Activated CD4-positive, CD25-positive, alpha-beta regulatory T cell treated with anti-CD3 and anti-CD28 coated beads, Interleukin-2, amount 50 U/mL, for 16 hours (primary cell): Measurements from ENCODE around the gene HMGN1.
"Not testable (repeated sequence)": the region's sequence is repeated elsewhere in the genome, so short reads cannot be mapped to it uniquely, and the experiment has no call there.

Experiments used
- DNase-seq: peaks from one replicate; pipeline ENCODE4 v3.0.0-alpha.2; 2020; ENCODE audit warnings: low read depth, low spot score

The HMGN1 gene

DNA sequence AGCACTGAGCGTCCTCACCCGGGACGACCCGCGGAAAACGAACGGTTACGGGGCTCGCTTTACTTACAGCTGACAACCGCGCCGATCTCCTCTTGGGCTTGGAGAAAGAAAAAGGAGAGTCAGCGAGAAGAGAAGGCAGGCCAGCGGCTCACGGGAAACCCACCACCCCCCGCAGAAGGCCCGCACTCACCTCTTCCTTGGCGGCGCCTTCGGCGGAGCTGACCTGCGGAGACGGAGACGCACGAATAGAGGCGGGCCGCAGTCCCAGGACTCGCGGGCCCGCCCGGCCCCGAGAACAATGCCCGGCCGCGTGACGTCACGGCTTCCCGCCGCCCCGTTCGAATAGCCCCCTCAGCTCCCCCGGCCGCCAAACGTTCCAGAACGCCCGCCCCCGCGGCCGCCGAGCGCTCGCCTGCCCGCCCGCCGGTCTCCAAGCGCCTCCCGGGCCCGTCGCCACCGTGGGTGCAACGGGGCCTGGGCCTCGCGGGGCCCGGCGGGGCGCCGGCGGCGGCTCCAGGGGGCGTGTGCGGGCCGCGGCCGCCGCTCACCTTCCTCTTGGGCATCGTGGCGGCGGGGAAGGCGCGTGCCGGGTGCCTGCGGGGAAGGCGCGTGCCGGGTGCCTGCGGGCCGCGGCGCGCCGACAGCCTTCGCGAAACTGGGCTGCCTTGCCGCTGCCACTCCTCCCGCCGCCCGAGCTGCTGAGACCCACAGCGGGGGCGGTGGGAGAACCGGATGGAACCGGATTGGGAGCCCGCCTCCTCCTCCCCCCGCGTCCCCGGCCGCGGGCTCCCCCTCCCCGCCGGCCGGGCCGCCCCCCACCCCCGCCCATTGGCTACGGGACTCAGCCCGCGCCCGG, at the start of gene HMGN1:
Gene HMGN1, minus strand, starts transcription at position 734 of the 856 bp plus-strand sequence. Its CDS starts 171 bp downstream, at position 563.
- peak; percentile 76 for DNase-seq

- no peak for DNase-seq
These were observed 48.9 kb upstream of the HMGN1 start for GRCh38 chr21:39397646-39398385.

DNA sequence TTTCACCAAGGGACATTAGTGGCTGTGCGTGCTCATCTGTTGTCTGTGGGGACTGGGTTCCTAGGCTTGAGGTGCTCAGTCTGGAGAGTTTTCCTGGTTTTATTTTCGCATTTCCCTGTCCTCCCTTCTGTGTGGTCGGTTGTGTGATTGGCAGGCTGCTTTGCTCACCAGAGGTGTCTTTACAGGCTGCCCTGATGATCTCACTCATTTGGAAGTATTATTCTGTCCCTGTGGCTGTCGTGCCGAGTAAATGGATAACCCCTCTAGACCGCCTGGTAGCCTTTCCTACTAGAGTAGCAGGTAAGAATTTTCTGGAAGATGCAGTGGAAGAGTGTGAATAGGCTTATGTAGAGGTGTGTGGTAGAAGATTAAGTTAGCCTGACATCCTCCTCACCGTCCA, 44.1 kb upstream of the HMGN1 start:
- DNase-seq, result no peak

- DNase-seq, result no peak
These were observed 41.4 kb upstream of the HMGN1 start for GRCh38 chr21:39390212-39390765.

DNA sequence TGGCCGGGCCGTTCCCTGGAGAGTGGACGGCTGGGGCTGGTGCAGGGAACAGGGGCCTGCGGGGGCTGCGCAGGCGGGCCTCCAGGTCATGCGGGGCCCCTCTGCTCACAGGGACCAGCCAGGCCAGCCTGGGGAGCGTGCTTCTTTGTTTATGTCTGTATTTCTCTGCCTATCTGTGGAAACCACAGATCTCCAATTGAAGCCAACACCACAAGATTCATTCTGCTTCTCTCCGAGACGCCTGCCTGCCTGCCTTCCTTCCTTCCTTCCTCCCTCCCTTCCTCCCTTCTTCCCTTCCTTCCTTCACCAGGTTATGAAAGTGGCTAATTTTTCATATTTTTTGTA, 39.9 kb upstream of the HMGN1 start:
- no peak for DNase-seq

DNA sequence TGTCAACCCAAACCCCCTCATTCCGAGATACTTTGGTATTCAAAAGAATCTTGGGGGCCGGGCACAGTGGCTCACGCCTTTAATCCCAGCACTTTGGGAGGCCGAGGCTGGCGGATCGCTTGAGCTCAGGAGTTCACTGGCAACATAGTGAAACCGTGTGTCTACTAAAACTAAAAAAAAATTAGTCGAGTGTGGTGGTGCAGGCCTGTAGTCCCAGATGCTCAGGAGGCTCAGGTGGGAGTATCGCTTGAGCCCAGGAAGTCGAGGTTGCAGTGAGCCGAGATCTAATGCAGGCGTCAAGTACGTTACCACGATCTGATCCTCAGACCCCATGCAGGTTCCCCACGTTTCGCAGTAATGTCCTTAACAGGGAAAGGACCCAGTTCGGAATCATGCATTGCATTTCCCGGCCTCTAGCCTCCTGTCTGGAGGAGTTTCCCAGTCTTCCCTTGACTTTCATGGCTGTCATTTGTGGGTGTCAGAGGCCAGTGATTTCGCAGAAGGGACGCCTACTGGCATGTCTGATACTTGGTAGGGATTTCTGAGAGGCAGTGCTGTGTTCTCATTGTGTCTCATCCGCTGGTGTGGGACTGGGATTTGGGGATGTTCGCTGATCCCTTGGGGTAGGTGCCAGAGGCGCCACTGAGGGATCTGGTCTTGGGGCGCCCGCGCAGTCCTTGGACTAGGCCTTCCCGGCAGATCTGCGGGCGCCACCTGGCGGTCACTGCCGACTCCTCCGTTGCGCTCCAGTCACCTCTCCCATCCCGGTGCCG, 39.3 kb upstream of the HMGN1 start:
- DNase-seq, result peak; percentile 72

GRCh38 chr21:39387461-39388037, 38.7 kb upstream of the HMGN1 start:
- peak; percentile 79 for DNase-seq

GRCh38 chr21:39386899-39387298, 38.0 kb upstream of the HMGN1 start:
- DNase-seq, result no peak

DNA sequence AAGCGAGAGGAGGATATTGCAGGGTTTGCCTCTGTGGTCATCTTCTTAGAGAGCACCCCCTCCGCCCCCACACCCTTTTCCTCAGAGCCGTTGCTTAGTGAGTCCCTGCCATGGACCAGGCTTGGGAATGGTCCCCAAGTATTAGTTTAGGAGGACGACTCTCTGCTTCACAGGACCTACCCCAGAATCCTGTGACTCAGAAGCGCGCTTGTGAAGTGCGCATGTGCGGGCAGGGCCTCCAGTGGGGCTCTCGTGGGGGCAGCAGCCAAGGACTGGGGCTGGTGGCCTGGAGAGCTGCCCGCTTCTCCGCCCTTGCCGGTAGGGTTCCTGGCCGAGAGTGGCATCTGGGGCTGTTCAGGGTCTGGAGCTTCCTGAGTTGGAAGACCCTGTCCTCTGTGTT, 37.3 kb upstream of the HMGN1 start:
- DNase-seq, result no peak

DNA sequence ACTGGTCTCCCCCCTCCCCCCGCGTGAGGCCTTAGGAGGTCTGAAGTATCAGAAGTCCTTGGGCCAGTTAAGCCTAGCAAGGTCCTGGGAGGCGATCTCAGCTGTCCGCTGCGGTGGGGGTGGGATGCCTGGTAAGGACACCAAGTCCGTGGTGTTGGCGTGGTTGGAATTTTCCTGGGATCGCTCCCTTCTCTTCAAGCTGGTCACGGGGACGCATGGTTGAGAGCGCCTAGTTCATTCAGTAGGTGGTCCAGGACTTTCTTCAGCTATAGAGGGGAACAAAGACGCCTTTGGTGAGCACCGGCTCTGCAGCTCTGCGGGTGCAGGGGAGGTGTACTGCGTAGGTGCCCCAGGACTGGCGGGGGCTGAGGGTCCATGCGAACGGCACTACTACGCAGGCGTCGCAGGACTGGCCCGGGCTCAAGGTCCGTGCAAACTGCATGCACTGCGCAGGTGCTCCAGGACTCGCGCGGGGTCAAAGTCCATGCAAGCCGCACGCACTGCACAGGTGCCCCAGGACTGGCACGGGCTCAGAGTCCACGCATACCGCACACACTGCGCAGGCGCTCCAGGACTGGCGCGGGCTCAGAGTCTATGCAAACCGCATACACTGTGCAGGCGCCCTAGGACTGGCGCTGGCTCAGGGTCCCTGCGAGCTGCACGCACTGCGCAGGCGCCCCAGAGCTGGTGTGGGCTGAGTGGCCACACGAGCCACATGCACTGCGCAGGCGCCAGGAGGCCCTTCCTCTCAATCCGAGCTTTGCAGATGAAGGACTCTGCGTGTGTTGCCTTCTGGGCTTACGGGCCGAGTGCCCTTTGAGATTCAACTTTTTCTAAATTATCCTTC, 36.6 kb upstream of the HMGN1 start:
- peak; percentile 30 for DNase-seq

DNA sequence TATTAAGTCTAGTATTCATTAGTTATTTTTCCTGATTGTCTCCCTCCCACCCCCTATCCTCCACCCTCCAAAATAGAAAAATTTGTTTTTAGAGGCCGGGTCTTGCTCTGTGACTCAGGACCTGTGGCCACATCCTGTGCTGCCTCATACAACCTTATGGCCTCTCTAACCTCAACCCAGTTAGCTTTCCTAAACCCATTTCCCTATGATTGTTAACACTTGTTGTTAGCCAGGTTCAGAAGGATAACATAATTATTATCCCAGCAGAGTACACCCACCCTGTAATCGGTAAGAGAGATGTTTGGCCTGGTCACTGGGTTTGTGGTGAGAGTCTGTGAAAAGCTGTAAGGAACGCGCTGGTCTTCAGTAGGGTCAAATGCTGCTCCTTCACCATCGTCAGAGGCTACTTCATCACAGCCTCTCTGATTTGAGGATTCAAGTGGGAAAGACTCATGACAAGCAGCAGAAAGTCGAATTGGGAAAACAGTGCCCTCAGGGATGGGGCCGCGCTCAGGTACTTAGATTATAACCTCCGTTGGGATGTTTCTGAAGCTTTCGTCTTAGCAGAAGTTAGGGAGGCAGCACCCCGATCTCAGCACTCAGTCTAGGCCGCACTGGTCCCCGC, 35.9 kb upstream of the HMGN1 start:
- no peak for DNase-seq

GRCh38 chr21:39382096-39382495, 33.2 kb upstream of the HMGN1 start:
- DNase-seq, result not testable (repeated sequence)

GRCh38 chr21:39381009-39381408, 32.1 kb upstream of the HMGN1 start:
- no peak for DNase-seq

GRCh38 chr21:39379986-39380891, 31.4 kb upstream of the HMGN1 start:
- peak; percentile 73 for DNase-seq

- no peak for DNase-seq
These were observed 28.7 kb upstream of the HMGN1 start for GRCh38 chr21:39377444-39378050.

DNA sequence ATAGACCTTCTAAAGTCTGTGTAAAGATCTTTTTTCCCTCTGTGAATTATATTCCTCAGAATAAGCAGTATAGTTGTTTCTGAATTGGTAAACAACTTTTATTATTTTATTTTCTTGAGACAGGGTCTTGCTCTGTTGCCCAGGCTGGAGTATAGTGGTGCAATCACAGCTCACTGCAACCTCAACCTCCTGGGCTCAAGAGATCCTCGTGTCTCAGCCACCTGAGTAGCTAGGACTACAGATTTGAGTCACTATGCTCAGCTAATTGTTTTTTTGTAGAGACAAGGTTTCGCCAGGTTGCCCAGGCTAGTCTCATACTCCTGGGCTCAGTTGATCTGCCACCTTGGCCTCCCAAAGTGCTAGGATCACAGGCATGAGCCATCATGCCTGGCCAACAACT, 26.6 kb upstream of the HMGN1 start:
- DNase-seq, result no peak

DNA sequence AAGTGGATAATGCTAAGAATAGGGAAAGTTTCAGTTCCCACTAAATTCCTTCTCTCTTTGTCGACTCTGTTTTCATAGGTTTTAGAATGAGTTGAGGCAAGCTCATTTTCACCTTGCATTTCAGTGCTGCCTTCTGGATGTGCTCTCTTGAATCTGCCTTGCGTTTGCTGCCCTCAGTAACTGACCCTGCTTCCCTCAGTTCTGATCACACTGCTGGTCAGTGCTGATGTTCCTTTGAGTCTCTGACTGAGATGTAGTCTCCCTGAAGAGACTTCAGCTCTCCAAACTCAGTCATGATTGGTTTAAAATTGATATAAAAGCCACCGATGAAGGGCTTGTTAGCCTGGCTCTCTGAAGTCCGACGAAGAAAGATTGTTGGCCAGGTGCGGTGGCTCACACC, 25.2 kb upstream of the HMGN1 start:
- DNase-seq, result no peak

DNA sequence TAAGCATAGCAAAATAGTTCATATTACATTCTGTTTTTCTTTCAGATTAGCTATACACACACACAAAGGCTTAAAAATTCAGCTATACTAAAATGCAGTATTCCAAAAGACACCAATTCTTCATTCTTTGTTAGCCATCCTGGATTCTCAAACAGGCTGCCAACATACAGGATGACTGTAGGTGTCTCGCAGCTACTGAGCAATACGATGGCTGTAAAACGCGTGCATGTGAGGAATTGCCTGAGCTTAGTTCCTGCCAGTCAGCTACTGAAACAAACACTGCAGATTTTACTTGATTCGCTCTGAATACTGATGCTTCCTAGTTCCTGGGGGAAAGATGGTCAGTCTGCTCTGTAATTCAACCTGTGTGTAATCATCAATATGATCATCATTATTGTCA, 24.7 kb upstream of the HMGN1 start:
- no peak for DNase-seq

DNA sequence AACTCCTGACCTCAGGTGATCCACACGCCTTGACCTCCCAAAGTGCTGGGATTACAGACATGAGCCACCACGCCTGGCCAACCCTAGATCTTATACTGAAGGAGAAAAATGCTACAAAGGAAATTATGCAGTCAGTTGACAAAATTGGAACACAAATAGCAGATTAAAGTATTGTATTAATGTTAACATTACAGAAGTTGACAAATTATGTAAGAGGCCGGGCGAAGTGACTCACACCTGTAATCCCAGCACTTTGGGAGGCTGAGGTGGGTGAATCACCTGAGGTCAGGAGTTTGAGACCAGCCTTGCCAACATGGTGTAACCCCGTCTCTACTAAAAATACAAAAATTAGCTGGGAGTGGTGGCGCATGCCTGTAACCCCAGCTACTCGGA, 21.0 kb upstream of the HMGN1 start:
- DNase-seq, result not testable (repeated sequence)
